Activated CD4-positive, alpha-beta T cell treated with anti-CD3 and anti-CD28 coated beads for 1 hour (primary cell): ENCODE results near the gene TRIO.

Source experiments
- DNase-seq: peaks from one replicate; pipeline ENCODE4 v3.0.0-alpha.2; 2020

Gene TRIO

GRCh38 chr5:14447958-14448911, 305.1 kb downstream of the TRIO start:
- DNase-seq = no peak

- DNase-seq = no peak
Observed at GRCh38 chr5:14449052-14449661, 306.0 kb downstream of the TRIO start.

- no peak for DNase-seq
Observed at GRCh38 chr5:14450018-14450524, 306.9 kb downstream of the TRIO start.

GRCh38 chr5:14450742-14451141, 307.6 kb downstream of the TRIO start:
- DNase-seq = no peak

GRCh38 chr5:14451871-14452270, 308.7 kb downstream of the TRIO start:
- DNase-seq = no peak

GRCh38 chr5:14452685-14453454, 309.7 kb downstream of the TRIO start:
- no peak for DNase-seq

- no peak for DNase-seq
Observed at GRCh38 chr5:14453481-14453880, 310.3 kb downstream of the TRIO start.

GRCh38 chr5:14455814-14456321, 312.7 kb downstream of the TRIO start:
- no peak for DNase-seq

GRCh38 chr5:14457476-14457875, 314.3 kb downstream of the TRIO start:
- no peak for DNase-seq

GRCh38 chr5:14458414-14458813, 315.3 kb downstream of the TRIO start:
- DNase-seq = no peak

- DNase-seq = no peak
Observed at GRCh38 chr5:14460844-14461398, 317.8 kb downstream of the TRIO start.

GRCh38 chr5:14462681-14463080, 319.5 kb downstream of the TRIO start:
- DNase-seq = no peak

GRCh38 chr5:14463629-14464028, 320.5 kb downstream of the TRIO start:
- no peak for DNase-seq

- DNase-seq = no peak
Observed at GRCh38 chr5:14464096-14464495, 321.0 kb downstream of the TRIO start.

- DNase-seq = no peak
Observed at GRCh38 chr5:14464671-14465070, 321.5 kb downstream of the TRIO start.

- DNase-seq = no peak
Observed at GRCh38 chr5:14465116-14465515, 322.0 kb downstream of the TRIO start.

- DNase-seq = no peak
Observed at GRCh38 chr5:14465776-14466175, 322.6 kb downstream of the TRIO start.

GRCh38 chr5:14467251-14467650, 324.1 kb downstream of the TRIO start:
- no peak for DNase-seq

GRCh38 chr5:14467886-14468285, 324.7 kb downstream of the TRIO start:
- no peak for DNase-seq

- DNase-seq = no peak
Observed at GRCh38 chr5:14469551-14470377, 326.6 kb downstream of the TRIO start.

GRCh38 chr5:14471507-14471906, 328.4 kb downstream of the TRIO start:
- DNase-seq = no peak
